CD4-positive, alpha-beta memory T cell (primary cell): ENCODE data around the gene OR4D2. TPM values are rescaled to one million over a fixed set of nuclear protein-coding genes. Genes with fewer than 3 reads are reported as not detected.

Experiments
- CTCF ChIA-PET: fragments of 350-600 bp; sonication (Branson Sonifier 250); formaldehyde crosslinking; loops from one replicate; lab custom pipeline; 2021; ENCODE audit warnings: inconsistent platforms; ENCODE audit not compliant: partially characterized antibody; lab: Charles Lee
- POLR2A ChIA-PET: fragments of 350-600 bp; sonication (Branson Sonifier 250); formaldehyde crosslinking; loops from one replicate; lab custom pipeline; 2021; ENCODE audit not compliant: partially characterized antibody; lab: Charles Lee
- DNase-seq, 5 donors: peaks; one replicate each; pipeline versions ENCODE4 v3.0.0 to v3.0.0-alpha.2; 2020 to 2022; ENCODE audit warnings: mixed read lengths in 1 of 5
- H3K27ac ChIP-seq: one replicate; pipeline ENCODE4 v1.7.0; 2013; ENCODE audit warnings: low read depth, low read length
- H3K27me3 ChIP-seq: 2 replicates; pipeline ENCODE4 v1.7.0; 2013; ENCODE audit warnings: mild to moderate bottlenecking, low read length, moderate library complexity; ENCODE audit not compliant: insufficient read depth
- H3K36me3 ChIP-seq: 2 replicates; pipeline ENCODE4 v1.7.0; 2013; ENCODE audit warnings: mild to moderate bottlenecking, low read length, moderate library complexity; ENCODE audit not compliant: insufficient read depth
- H3K4me1 ChIP-seq: 2 replicates; pipeline ENCODE4 v1.7.0; 2013; ENCODE audit warnings: mild to moderate bottlenecking, low read length, moderate library complexity; ENCODE audit not compliant: insufficient read depth
- H3K4me3 ChIP-seq, 2 donors: one replicate each; pipeline ENCODE4 v1.7.0; 2013; ENCODE audit warnings: low read length in 2 of 2, mild to moderate bottlenecking in 1 of 2
- H3K9me3 ChIP-seq, 2 donors: one replicate each; pipeline ENCODE4 v1.7.0; 2013; ENCODE audit warnings: low read length in 2 of 2, control low read depth in 1 of 2; ENCODE audit not compliant: control insufficient read depth in 1 of 2
- H3K27ac Mint-ChIP-seq, 7 donors: one replicate each; pipeline ENCODE4 v1.8.0; 2020 to 2021; ENCODE audit warnings: mixed read lengths in 7 of 7, mild to moderate bottlenecking in 6 of 7, inconsistent platforms in 3 of 7, moderate library complexity in 3 of 7
- H3K27me3 Mint-ChIP-seq, 2 donors: one replicate each; pipeline ENCODE4 v1.8.0; 2020 to 2021; ENCODE audit warnings: mixed read lengths in 2 of 2
- H3K36me3 Mint-ChIP-seq, 2 donors: one replicate each; pipeline ENCODE4 v1.8.0; 2020 to 2021; ENCODE audit warnings: mixed read lengths in 2 of 2, inconsistent platforms in 1 of 2, mild to moderate bottlenecking in 1 of 2
- H3K4me1 Mint-ChIP-seq, 4 donors: one replicate each; pipeline ENCODE4 v1.8.0; 2020 to 2021; ENCODE audit warnings: mixed read lengths in 4 of 4, mild to moderate bottlenecking in 1 of 4
- H3K4me3 Mint-ChIP-seq, 8 donors: one replicate each; pipeline ENCODE4 v1.8.0; 2020 to 2021; ENCODE audit warnings: mixed read lengths in 8 of 8, mild to moderate bottlenecking in 7 of 8, moderate library complexity in 6 of 8, inconsistent platforms in 3 of 8
- H3K9me3 Mint-ChIP-seq, 8 donors: one replicate each; pipeline ENCODE4 v1.8.0; 2020 to 2021; ENCODE audit warnings: mixed read lengths in 8 of 8, mild to moderate bottlenecking in 5 of 8, inconsistent platforms in 3 of 8, moderate library complexity in 1 of 8
- intact Hi-C: fragments of 100-400 bp; cut with micrococcal nuclease; formaldehyde crosslinking; loops from one replicate; pipeline ENCODE4 v1.15.1; 2023
- polyA plus RNA-seq, 2 donors: library from polyadenylated mRNA; unstranded; fragments of 300-500 nt; fragmentation: Illumina TruSeq; gene quantifications; one replicate each; pipeline ENCODE4 v1.2.3, GENCODE V29; 2021
- total RNA-seq, 2 experiments: library from RNA; stranded (reverse); gene quantifications; one replicate each; pipeline ENCODE4 v1.2.3, GENCODE V29; 2021

Gene OR4D2
- total and polyA plus RNA-seq, 4 experiments from 2014 or later = not detected

- Mint-ChIP-seq H3K27me3 (no peaks in the 10 kb centered on the region), H3K4me3 (peak overlapping the region; percentile 57 to 95 (median 66)), H3K36me3 (peaks cover 13 to 23% of the 10 kb centered on the region in 2 donors), H3K9me3 (peaks cover 0 to 21% (median 8%) of the 10 kb centered on the region in 8 donors), H3K4me1 (peaks cover 62 to 88% (median 68%) of the 10 kb centered on the region in 4 donors), H3K27ac (peak overlapping the region; percentile 90 to 99 (median 97))
- POLR2A ChIA-PET = interaction anchor here (0.7 to 8.9 kb wide), 17 partner anchors 10 to 506 kb away, joined by 3 to 151 read pairs (median 3); partner anchors contain the start of genes DYNLL2, MKS1, SRSF1 and VEZF1
- H3K4me1 ChIP-seq = peaks cover 73% of the 10 kb centered on the region
- no peaks in the 10 kb centered on the region for H3K36me3 ChIP-seq
- no peaks in the 10 kb centered on the region for H3K9me3 ChIP-seq
- CTCF ChIA-PET = interaction anchor here (1.0 to 6.2 kb wide), 4 partner anchors 11 to 191 kb away, joined by 3 to 105 read pairs (median 15); no protein-coding TSS in a partner anchor
- intact Hi-C loops = loop anchor here (2.0 to 10.0 kb wide), 3 partner anchors 20 to 148 kb away; partner anchors contain the start of genes MKS1 and SRSF1
- peak overlapping the region in 1 of 2 donors; percentile 22 for H3K4me3 ChIP-seq
- H3K27me3 ChIP-seq = no peaks in the 10 kb centered on the region
- H3K27ac ChIP-seq = peak overlapping the region; percentile 66
- DNase-seq = peak; percentile 85 to 89 (median 85)
Measured at GRCh38 chr17:58153046-58153445, 13.7 kb upstream of the OR4D2 start.

GRCh38 chr17:58153671-58154070, 13.1 kb upstream of the OR4D2 start:
- H3K36me3 Mint-ChIP-seq = peaks cover 13 to 22% of the 10 kb centered on the region in 2 donors
- H3K27ac ChIP-seq = peak overlapping the region; percentile 66
- DNase-seq = peak in 2 of 5 donors; percentile 10 to 23
- no peaks in the 10 kb centered on the region for H3K27me3 ChIP-seq
- no peaks in the 10 kb centered on the region for H3K9me3 ChIP-seq
- peaks cover 0 to 18% (median 7%) of the 10 kb centered on the region in 8 donors for H3K9me3 Mint-ChIP-seq
- ChIA-PET CTCF (interaction anchor here (0.7 to 6.2 kb wide), 7 partner anchors 11 to 190 kb away, joined by 3 to 105 read pairs (median 4); no protein-coding TSS in a partner anchor), POLR2A (interaction anchor here (0.7 to 8.9 kb wide), 16 partner anchors 9 to 478 kb away, joined by 3 to 151 read pairs (median 4); partner anchors contain the start of genes MKS1, SRSF1 and VEZF1)
- H3K4me1 Mint-ChIP-seq = peaks cover 60 to 93% (median 72%) of the 10 kb centered on the region in 4 donors
- H3K4me1 ChIP-seq = peaks cover 79% of the 10 kb centered on the region
- no peaks in the 10 kb centered on the region for H3K27me3 Mint-ChIP-seq
- no peaks in the 10 kb centered on the region for H3K36me3 ChIP-seq
- H3K4me3 Mint-ChIP-seq = peak overlapping the region; percentile 57 to 95 (median 66)
- intact Hi-C loops = loop anchor here (2.0 to 10.0 kb wide), 3 partner anchors 19 to 149 kb away; partner anchors contain the start of genes MKS1 and SRSF1
- H3K27ac Mint-ChIP-seq = peak overlapping the region; percentile 90 to 99 (median 97)
- H3K4me3 ChIP-seq = peak overlapping the region in 1 of 2 donors; percentile 22

GRCh38 chr17:58156839-58157803, 9.7 kb upstream of the OR4D2 start:
- Mint-ChIP-seq H3K27ac (peak overlapping the region; percentile 90 to 99 (median 97)), H3K36me3 (peaks cover 9 to 13% of the 10 kb centered on the region in 2 donors), H3K9me3 (peaks cover 0 to 15% (median 4%) of the 10 kb centered on the region in 8 donors), H3K4me1 (peaks cover 49 to 82% (median 68%) of the 10 kb centered on the region in 4 donors), H3K27me3 (no peaks in the 10 kb centered on the region), H3K4me3 (peak overlapping the region; percentile 87 to 98 (median 92))
- Histone ChIP-seq H3K4me3 (peak overlapping the region; percentile 55 to 63), H3K4me1 (peaks cover 63% of the 10 kb centered on the region), H3K36me3 (no peaks in the 10 kb centered on the region), H3K27me3 (no peaks in the 10 kb centered on the region), H3K27ac (peak overlapping the region; percentile 68), H3K9me3 (no peaks in the 10 kb centered on the region)
- intact Hi-C loops = loop anchor here (1.0 to 10.0 kb wide), 4 partner anchors 35 to 307 kb away; partner anchors contain the start of genes DYNLL2, MRPS23 and SRSF1
- POLR2A ChIA-PET = interaction anchor here (0.7 to 8.9 kb wide), 13 partner anchors 9 to 900 kb away, joined by 3 to 151 read pairs (median 6); partner anchors contain the start of genes MRPS23, OR4D1, OR4D2 and SRSF1
- peak; percentile 54 to 67 (median 58) for DNase-seq
- CTCF ChIA-PET = interaction anchor here (0.9 to 6.2 kb wide), 5 partner anchors 14 to 45 kb away, joined by 3 to 105 read pairs (median 5); no protein-coding TSS in a partner anchor

- peaks cover 38 to 72% (median 57%) of the 10 kb centered on the region in 4 donors for H3K4me1 Mint-ChIP-seq
- peaks cover 0 to 16% (median 4%) of the 10 kb centered on the region in 8 donors for H3K9me3 Mint-ChIP-seq
- H3K27me3 Mint-ChIP-seq = no peaks in the 10 kb centered on the region
- H3K9me3 ChIP-seq = no peaks in the 10 kb centered on the region
- H3K27ac ChIP-seq = no peak overlapping the region
- H3K4me1 ChIP-seq = peaks cover 53% of the 10 kb centered on the region
- H3K27me3 ChIP-seq = no peaks in the 10 kb centered on the region
- POLR2A ChIA-PET = interaction anchor here (1.9 to 8.9 kb wide), 3 partner anchors 11 to 36 kb away, joined by 5 to 151 read pairs (median 8); no protein-coding TSS in a partner anchor
- H3K4me3 Mint-ChIP-seq = peak overlapping the region in 7 of 8 donors; percentile 9 to 69 (median 52)
- no peaks in the 10 kb centered on the region for H3K36me3 ChIP-seq
- CTCF ChIA-PET = interaction anchor here (0.9 to 6.2 kb wide), 4 partner anchors 12 to 36 kb away, joined by 3 to 105 read pairs (median 10); no protein-coding TSS in a partner anchor
- no peak for DNase-seq
- peaks cover 7 to 13% of the 10 kb centered on the region in 2 donors for H3K36me3 Mint-ChIP-seq
- intact Hi-C loops = loop anchor here (5.0 to 10.0 kb wide), 2 partner anchors 76 to 153 kb away; partner anchors contain the start of genes DYNLL2 and SRSF1
- H3K27ac Mint-ChIP-seq = peak overlapping the region in 2 of 7 donors; percentile 90 to 97
- H3K4me3 ChIP-seq = no peak overlapping the region
Measured at GRCh38 chr17:58158181-58158580, 8.6 kb upstream of the OR4D2 start.

GRCh38 chr17:58161566-58161965, 5.2 kb upstream of the OR4D2 start:
- Histone ChIP-seq H3K4me3 (no peak overlapping the region), H3K27me3 (no peaks in the 10 kb centered on the region), H3K36me3 (no peaks in the 10 kb centered on the region), H3K4me1 (peaks cover 20% of the 10 kb centered on the region), H3K9me3 (no peaks in the 10 kb centered on the region), H3K27ac (no peak overlapping the region)
- H3K27me3 Mint-ChIP-seq = no peaks in the 10 kb centered on the region
- peaks cover 5 to 7% of the 10 kb centered on the region in 2 donors for H3K36me3 Mint-ChIP-seq
- H3K4me3 Mint-ChIP-seq = no peak overlapping the region
- peaks cover 0 to 4% (median 3%) of the 10 kb centered on the region in 8 donors for H3K9me3 Mint-ChIP-seq
- ChIA-PET POLR2A (interaction anchor here (1.2 to 2.0 kb wide), 2 partner anchors 9 to 11 kb away, joined by 3 to 4 read pairs; no protein-coding TSS in a partner anchor), CTCF (interaction anchor here (1.0 to 1.3 kb wide), 3 partner anchors 11 to 161 kb away, joined by 3 to 5 read pairs (median 3); no protein-coding TSS in a partner anchor)
- no peak for DNase-seq
- no peak overlapping the region for H3K27ac Mint-ChIP-seq
- intact Hi-C loops = no loop called here
- H3K4me1 Mint-ChIP-seq = peaks cover 32 to 68% (median 37%) of the 10 kb centered on the region in 4 donors

GRCh38 chr17:58165981-58166380, 801 bp upstream of the OR4D2 start:
- POLR2A ChIA-PET = interaction anchor here (2.4 to 3.5 kb wide), 2 partner anchors 10 to 13 kb away, joined by 14 to 21 read pairs; no protein-coding TSS in a partner anchor
- Mint-ChIP-seq H3K4me3 (no peak overlapping the region), H3K36me3 (no peaks in the 10 kb centered on the region), H3K27me3 (no peaks in the 10 kb centered on the region), H3K4me1 (peaks cover 41 to 72% (median 50%) of the 10 kb centered on the region in 4 donors), H3K9me3 (peaks cover 0 to 4% (median 0%) of the 10 kb centered on the region in 8 donors), H3K27ac (no peak overlapping the region)
- CTCF ChIA-PET = interaction anchor here (1.5 to 2.5 kb wide), 2 partner anchors 44 to 51 kb away, joined by 3 to 11 read pairs; no protein-coding TSS in a partner anchor
- Histone ChIP-seq H3K27ac (no peak overlapping the region), H3K36me3 (no peaks in the 10 kb centered on the region), H3K9me3 (no peaks in the 10 kb centered on the region), H3K4me1 (peaks cover 40% of the 10 kb centered on the region), H3K27me3 (no peaks in the 10 kb centered on the region), H3K4me3 (no peak overlapping the region)
- peak in 3 of 5 donors; percentile 8 to 22 (median 20) for DNase-seq
- intact Hi-C loops = no loop called here
